GM12892 (cell line): ENCODE results near the gene HOXD9.

Experiments
- DNase-seq: peaks from one replicate; pipeline ENCODE4 v3.0.0; 2011; ENCODE audit not compliant: insufficient read length
- FAIRE-seq: peaks from 2 replicates; lab custom pipeline; 2011; peaks lifted over from hg19 to GRCh38; lab: Jason Lieb, UNC
- POLR2A ChIP-seq: IDR thresholded peaks from 2 replicates; pipeline ENCODE4 v1.6.1; 2011; ENCODE audit warnings: low read depth, low read length, control low read depth
- POLR2AphosphoS5 ChIP-seq: IDR thresholded peaks from 2 replicates; pipeline ENCODE4 v1.6.1; 2011; ENCODE audit warnings: low read depth, low read length, control low read depth
- TAF1 ChIP-seq: IDR thresholded peaks from 2 replicates; pipeline ENCODE4 v1.6.1; 2011; ENCODE audit warnings: low read depth, mild to moderate bottlenecking, control low read depth, low read length, borderline replicate concordance

HOXD9 gene

GRCh38 chr2:176117823-176118371 lies 4.6 kb upstream of the HOXD9 start:
- no peak for DNase-seq
- no peak for TF ChIP-seq TAF1
- TF ChIP-seq POLR2A: no peak
- TF ChIP-seq POLR2AphosphoS5: no peak
- no peak for FAIRE-seq

DNA sequence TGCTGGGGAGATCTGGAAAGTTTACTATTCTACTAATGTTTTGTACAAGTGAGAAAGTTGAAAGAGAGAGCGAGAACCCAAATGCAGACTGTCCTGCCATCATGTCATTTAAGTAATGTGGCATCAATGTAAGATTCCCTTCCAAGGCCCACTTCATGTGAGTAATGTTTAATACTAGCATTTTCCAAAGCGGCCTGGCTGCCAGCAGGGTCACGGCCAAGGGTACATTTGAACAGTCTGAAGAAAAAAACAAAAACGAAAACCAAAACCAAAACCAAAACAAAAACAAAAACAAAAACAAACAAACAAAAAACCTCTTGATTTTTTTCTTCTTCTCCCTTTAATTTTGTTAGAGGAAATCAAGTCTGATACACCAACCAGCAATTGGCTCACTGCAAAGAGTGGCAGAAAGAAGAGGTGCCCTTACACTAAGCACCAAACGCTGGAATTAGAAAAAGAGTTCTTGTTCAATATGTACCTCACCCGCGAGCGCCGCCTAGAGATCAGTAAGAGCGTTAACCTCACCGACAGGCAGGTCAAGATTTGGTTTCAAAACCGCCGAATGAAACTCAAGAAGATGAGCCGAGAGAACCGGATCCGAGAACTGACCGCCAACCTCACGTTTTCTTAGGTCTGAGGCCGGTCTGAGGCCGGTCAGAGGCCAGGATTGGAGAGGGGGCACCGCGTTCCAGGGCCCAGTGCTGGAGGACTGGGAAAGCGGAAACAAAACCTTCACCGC lies 3.7 kb upstream of the HOXD9 start:
- peak; percentile 84 for FAIRE-seq
- no peak for DNase-seq
- no peak for TF ChIP-seq TAF1
- no peak for TF ChIP-seq POLR2A
- no peak for TF ChIP-seq POLR2AphosphoS5

- no peak for DNase-seq
- TF ChIP-seq POLR2AphosphoS5: no peak
- TF ChIP-seq TAF1: no peak
- no peak for TF ChIP-seq POLR2A
- no peak for FAIRE-seq
These were observed 1.9 kb upstream of the HOXD9 start for GRCh38 chr2:176120364-176121189.

GRCh38 chr2:176121190-176122051 lies 1.1 kb upstream of the HOXD9 start:
- DNase-seq (no peak), FAIRE-seq (no peak)
- TF ChIP-seq TAF1 (no peak), POLR2AphosphoS5 (no peak), POLR2A (no peak)

- FAIRE-seq (no peak), DNase-seq (no peak)
- TF ChIP-seq TAF1 (no peak), POLR2A (no peak), POLR2AphosphoS5 (no peak)
These were observed 352 bp upstream of the HOXD9 start for GRCh38 chr2:176122052-176122682.

- no peak for FAIRE-seq
- DNase-seq: no peak
- TF ChIP-seq TAF1 (no peak), POLR2AphosphoS5 (no peak), POLR2A (no peak)
These were observed 1.0 kb downstream of the HOXD9 start for GRCh38 chr2:176123411-176124109.

DNA sequence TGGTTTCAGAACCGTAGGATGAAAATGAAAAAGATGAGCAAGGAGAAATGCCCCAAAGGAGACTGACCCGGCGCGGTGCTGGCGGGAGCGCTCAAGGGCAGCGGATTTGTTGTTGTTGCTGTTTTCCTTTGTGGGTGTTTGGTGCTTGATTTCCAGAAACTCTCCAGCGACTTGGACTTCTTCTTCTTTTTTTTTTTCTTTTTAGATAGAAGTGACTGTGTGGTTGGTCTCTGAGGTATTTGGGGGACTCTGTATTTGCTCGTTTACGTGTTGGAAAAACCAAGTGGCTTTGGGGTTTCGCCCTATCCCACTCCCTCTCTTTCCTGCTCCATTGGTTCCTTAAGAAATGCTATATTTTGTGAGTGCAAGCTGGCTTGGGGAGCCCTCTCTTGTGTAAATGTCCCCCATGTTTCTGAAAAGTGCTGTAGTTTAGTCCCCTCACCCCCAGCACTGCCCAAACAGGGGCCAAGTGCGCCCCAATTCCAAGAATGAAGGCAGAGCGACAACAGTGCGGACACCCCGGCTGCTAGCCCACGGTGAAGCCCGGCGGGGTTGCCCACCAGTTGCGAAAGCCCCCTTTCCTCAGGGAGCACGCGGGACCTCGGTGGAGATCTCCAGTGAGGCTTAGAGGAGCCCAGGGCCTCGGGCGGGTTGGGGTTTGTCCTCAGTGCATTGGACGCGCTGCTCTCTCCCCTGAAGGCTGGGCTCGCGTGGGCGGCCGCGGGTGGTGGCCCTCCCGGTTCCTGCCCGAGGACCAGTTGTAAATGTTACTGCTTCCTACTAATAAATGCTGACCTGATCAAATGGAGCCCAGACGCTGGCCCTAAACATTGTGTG lies 1.8 kb downstream of the HOXD9 start:
- DNase-seq (no peak), FAIRE-seq (no peak)
- no peak for TF ChIP-seq TAF1
- TF ChIP-seq POLR2AphosphoS5: no peak
- TF ChIP-seq POLR2A: no peak

DNA sequence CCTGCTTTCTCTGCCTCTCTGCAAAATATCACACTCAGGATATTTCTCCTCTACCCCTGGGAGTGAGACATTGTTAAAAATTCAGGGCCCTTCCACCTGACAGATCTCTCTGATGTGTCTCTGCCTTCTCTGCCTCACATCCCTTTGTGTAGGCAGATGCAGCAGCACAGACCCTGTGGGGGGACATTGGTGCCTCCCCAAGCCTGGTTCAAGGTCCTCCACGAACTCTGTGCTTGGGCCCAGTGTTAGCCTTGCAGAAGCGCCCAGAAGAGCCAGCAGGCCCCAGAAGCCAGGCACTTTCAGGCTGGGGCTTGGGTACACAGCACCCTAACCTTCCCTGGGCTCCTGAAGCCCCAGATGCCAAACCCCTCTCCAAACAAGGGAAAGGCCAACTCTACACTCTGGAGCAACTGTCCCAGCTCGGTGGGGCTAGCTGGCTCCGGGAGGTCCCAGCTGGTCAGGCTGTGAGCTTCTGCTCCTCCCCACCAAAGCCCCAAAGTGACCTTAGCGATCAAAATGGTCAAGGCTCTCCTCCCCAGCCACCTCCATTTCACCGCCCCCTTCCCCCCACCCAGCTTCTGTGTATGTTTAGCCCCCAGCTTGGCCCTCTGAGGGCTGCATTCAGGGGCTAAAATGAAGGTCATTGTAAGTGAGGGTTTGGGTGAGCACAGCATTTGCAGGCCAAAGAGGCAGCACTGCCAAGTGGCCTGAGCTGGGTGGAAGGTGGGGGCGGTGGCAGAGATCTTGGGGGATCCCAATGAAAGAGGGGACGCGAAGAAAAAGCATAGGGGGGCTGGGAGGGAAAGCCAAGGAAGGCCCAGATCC lies 2.6 kb downstream of the HOXD9 start:
- no peak for FAIRE-seq
- TF ChIP-seq POLR2A (no peak), POLR2AphosphoS5 (no peak), TAF1 (no peak)
- DNase-seq: no peak

DNA sequence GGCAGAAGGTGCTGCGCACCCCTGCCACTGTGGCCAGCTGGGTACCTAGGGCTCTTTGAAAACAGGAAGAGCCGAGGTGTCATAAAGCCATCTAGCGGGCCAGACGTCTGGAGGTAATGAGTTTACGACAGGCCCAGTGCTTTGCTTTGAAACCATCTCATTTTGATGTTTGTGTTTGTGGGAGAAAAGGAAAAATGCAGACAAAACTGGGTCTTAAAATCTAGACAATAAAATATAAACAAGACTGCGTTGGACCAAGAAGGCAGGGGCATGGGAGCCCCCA lies 3.2 kb downstream of the HOXD9 start:
- DNase-seq: no peak

More for the DNA sequence above, 3.2 kb downstream of the HOXD9 start:
- no peak for FAIRE-seq
- no peak for TF ChIP-seq POLR2AphosphoS5
- no peak for TF ChIP-seq POLR2A
- no peak for TF ChIP-seq TAF1
